Gastroesophageal sphincter (tissue), 3 donors: ENCODE results near the gene CDH15.

Source experiments
- CTCF ChIP-seq, 4 experiments: fragments of 200-600 bp in 2 of 4; fragments of 450-650 bp in 2 of 4; sonication (generic) in 1 of 4; IDR thresholded peaks; one replicate each; pipeline ENCODE4 v1.5.1; 2017 to 2019; ENCODE audit warnings: antibody characterized with exemption in 4 of 4, mild to moderate bottlenecking in 2 of 4, moderate library complexity in 2 of 4
- EP300 ChIP-seq: sonication (generic); formaldehyde crosslinking; IDR thresholded peaks from one replicate; pipeline ENCODE4 v1.6.1; 2017; ENCODE audit warnings: antibody characterized with exemption, mild to moderate bottlenecking
- POLR2A ChIP-seq, 2 donors: fragments of 450-650 bp; IDR thresholded peaks; one replicate each; pipeline ENCODE4 v1.6.1; 2017; ENCODE audit warnings: antibody characterized with exemption in 2 of 2, mild to moderate bottlenecking in 2 of 2, moderate library complexity in 1 of 2
- POLR2AphosphoS5 ChIP-seq: sonication (generic); formaldehyde crosslinking; IDR thresholded peaks from one replicate; pipeline ENCODE4 v1.6.1; 2017; ENCODE audit warnings: antibody characterized with exemption

GRCh38 chr16:89237733-89238132, 66.2 kb downstream of the CDH15 start:
- TF ChIP-seq CTCF (IDR thresholded peaks at IDR 0.05), result no peak
- no peak for TF ChIP-seq POLR2A (IDR thresholded peaks at IDR 0.05)
- no peak for TF ChIP-seq POLR2AphosphoS5
- no peak for TF ChIP-seq EP300
